Measurements from ENCODE around the gene MOBP. TPM values are rescaled to one million over a fixed set of nuclear protein-coding genes. Genes with fewer than 3 reads are reported as not detected.
"Not testable (repeated sequence)": the region's sequence is repeated elsewhere in the genome, so short reads cannot be mapped to it uniquely, and the experiment has no call there.

The MOBP gene
- total RNA-seq, 1 experiment from 2014 or later = not detected

DNA sequence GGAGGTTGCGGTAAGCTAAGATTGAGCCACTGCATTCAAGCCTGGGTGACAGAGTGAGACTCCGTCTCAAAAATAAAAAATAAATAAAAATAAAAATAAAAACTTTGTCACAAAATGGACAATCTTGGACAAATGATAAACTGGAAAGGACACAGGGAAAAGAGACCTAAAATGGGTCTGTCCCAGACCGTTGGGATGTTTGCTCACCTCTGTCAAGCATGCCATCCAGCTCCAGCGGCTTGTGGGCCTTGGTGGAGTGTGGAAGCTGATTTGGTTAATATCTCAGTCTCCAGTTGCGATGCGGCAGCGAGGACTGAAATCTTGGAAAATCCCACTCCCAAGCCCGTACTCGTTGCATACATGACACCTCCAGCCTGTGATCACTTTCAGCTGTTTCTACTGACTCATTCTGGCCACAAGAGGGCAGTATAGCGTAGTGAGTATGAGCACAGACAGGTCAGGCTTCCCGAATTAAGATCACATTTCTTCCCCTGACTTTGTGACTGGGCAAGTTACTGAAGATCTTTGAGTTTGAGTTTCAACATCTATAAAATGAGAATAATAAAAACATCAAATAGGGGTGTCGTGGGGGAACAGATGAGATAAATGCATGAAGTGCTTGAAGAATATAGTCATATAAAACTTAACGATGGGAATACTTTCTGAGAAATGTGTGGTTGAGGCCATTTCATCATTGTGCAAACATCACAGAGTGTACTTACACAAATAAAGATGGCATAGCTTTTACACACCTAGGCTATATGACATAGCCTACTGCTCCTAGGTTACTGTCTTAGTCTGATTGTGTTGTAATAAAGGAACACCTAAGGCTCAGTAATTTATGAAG, 19.6 kb upstream of the MOBP start:
- in situ Hi-C loops (cut with HindIII; ENCODE audit: low pct_unique_long_range_greater_than_20kb, low sequenced_read_pairs) = no loop called here
- DNase-seq (ENCODE audit: low read depth, low spot score) = peak; percentile 91

DNA sequence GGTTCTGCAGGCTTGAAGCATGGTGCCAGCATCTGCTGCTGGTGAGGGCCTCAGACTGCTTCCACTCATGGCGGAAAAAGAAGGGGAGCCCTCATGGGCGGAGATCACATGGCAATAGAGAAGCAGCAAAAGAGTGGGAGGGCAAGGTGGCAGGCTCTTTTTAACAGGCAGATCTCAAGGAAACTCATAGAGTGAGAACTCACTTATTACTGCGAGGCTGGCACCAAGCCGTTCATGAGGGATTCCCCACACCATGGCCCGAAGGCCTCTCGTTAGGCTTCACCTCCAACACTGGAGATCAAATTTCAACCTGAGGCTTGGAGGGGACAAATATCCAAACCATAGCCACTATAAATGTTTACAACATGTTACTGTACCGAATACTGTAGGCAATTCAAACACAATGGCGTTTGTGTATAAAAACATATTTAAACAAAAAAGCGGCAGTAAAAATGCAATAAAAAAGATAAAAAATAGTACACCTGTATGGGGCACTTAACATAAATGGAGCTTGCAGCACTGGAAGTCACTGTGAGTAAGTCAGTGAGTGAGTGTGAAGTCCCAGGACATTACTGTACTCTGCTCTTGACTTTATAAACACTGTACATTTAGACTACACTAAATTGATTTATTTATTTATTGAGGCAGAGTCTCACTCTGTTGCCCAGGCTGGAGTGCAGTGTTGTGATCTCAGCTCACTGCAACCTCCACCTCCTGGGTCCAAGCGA, 18.8 kb upstream of the MOBP start:
- in situ Hi-C loops (cut with HindIII; ENCODE audit: low pct_unique_long_range_greater_than_20kb, low sequenced_read_pairs) = no loop called here
- no peak for DNase-seq (ENCODE audit: low read depth, low spot score)

DNA sequence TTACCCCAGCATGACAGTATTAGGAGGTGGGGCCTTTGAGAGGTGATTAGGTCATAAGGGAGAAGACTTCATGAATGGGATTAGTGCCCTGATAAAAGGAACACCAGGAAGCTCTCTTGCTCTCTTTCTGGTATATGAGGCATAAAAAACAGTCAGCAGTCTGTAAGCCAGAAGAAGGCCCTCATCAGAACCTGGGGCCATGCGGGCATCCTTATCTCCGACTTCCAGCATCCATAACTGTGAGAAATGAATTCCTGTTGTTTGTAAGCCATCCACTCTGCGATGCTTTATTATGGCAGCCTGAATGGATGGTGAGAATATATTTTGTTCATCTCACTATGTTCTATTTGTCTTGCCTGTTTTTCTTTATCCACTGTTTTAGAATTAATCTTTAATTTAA, 17.7 kb upstream of the MOBP start:
- in situ Hi-C loops (cut with HindIII; ENCODE audit: low pct_unique_long_range_greater_than_20kb, low sequenced_read_pairs) = no loop called here
- no peak for DNase-seq (ENCODE audit: low read depth, low spot score)

DNA sequence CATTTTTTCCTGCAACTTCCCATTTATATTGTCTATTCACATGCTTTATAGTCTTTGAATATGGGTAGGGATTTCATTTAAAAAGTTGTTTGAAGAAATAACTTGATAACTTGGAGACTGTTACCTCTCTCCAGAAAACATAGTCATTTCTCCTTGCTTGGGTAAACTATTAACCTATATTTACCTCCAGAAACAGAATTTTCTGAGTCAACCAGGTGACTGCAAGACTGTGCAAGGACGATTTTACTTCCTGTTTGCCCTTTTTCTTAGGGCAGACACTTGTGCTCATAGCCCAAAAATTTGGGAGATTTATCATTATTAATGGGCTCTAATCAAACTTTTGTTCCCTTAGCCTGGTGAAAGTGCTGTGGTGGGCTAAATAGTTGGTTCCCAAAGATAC, 14.3 kb upstream of the MOBP start:
- DNase-seq (ENCODE audit: low read depth, low spot score) = no peak
- in situ Hi-C loops (cut with HindIII; ENCODE audit: low pct_unique_long_range_greater_than_20kb, low sequenced_read_pairs) = no loop called here

DNA sequence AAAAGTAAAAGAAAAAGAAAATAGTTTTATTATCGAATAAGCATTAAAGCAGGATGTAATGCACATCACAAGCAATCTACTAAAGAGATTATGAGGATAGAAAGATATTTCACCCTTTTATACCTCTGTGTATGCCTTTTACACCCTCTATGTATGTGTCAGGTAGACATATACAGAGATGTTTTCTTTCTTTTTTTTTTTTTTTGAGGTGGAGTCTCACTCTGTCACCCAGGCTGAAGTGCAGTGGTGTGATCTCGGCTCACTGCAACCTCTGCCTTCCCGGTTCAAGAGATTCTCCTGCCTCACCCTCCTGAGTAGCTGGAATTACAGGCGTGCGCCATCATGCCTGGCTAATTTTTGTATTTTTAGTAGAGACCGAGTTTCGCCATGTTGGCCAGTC, 13.6 kb upstream of the MOBP start:
- in situ Hi-C loops (cut with HindIII; ENCODE audit: low pct_unique_long_range_greater_than_20kb, low sequenced_read_pairs); DNase-seq (ENCODE audit: low read depth, low spot score): not testable (repeated sequence)

DNA sequence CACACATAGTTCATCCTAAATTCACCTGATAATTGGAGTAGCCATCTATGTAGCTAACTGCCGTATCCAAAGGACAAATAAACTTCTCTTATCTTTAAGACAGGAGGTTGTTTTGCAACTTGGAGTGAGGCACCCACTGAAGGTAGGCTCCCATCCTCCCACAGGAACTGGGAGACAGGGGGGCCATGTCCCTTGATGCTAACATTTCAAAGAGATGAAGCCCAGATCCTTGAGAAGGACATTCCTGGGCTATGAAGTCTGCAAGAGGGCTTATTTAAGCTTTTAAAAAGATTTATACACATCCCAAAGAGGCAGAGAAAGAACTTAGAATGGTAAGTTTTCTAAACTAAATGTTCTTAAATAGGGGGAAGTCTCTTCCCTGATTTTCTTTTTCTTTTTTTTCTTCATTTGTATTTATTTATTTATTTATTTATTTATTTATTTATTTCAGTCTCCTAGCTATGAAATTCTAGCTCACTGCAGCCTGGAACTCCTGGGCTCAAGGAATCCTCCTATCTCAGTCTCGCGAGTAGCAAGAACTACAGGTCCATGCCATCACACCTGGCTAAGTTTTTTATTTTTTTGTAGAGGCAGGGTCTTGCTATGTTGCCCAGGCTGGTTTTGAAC, 12.8 kb upstream of the MOBP start:
- in situ Hi-C loops (cut with HindIII; ENCODE audit: low pct_unique_long_range_greater_than_20kb, low sequenced_read_pairs) = no loop called here
- no peak for DNase-seq (ENCODE audit: low read depth, low spot score)

DNA sequence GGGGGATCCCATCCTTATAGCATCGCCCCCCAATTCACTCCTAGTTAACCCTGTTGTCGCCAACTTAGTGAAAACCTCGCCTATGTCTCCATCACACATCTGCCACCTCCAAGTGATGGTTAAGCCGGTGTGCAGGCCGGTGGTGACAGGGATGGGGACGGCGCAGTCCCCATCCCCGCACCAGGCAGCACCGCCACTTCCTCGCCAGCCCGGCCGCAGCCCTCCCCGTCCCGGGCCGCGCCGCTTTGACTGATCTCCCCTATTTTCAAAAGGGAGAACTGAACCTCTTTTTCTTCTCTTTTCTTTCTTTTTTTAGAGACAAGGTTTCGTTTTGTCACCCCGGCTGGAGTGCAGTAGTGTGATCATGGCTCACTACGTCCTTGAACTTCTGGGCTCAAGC, 11.3 kb upstream of the MOBP start:
- in situ Hi-C loops (cut with HindIII; ENCODE audit: low pct_unique_long_range_greater_than_20kb, low sequenced_read_pairs) = no loop called here
- DNase-seq (ENCODE audit: low read depth, low spot score) = no peak

DNA sequence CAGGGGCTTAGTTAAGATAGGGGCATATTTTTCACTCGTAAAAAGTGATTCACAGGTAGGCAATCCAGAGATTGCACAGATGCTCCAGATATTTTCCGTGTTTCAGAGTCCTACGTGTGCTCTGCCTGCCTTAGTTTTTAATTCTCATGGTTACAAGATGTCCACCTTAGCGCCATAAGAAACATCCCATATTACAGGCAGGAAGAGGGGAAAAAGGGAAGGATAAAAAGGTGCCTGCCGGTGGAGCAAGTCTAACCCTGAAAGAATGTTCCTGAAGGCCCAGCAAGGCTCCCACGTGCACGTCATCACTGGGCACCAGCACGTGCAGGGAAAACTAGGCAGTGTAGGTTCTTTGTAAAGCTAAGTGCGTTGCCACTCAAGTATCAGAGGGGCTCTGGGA, 10.1 kb upstream of the MOBP start:
- in situ Hi-C loops (cut with HindIII; ENCODE audit: low pct_unique_long_range_greater_than_20kb, low sequenced_read_pairs) = no loop called here
- no peak for DNase-seq (ENCODE audit: low read depth, low spot score)

DNA sequence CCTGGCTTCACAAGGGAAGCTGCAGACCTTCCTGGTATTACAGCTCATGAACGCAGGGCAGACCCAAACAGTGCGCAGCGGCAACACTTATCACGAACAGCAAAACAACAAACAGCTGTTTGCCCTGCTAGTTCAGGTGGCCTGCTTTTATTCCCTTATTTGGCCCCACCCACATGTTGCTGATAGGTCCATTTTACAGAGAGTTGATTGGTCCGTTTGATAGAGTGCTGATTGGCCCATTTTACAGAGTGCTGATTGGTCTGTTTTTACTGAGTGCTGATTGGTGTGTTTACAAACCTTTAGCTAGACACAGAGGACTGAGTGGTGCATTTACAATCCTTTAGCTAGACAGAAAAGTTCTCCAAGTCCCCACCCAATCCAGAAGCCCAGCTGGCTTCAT, 8.9 kb upstream of the MOBP start:
- in situ Hi-C loops (cut with HindIII; ENCODE audit: low pct_unique_long_range_greater_than_20kb, low sequenced_read_pairs) = not testable (repeated sequence)

DNA sequence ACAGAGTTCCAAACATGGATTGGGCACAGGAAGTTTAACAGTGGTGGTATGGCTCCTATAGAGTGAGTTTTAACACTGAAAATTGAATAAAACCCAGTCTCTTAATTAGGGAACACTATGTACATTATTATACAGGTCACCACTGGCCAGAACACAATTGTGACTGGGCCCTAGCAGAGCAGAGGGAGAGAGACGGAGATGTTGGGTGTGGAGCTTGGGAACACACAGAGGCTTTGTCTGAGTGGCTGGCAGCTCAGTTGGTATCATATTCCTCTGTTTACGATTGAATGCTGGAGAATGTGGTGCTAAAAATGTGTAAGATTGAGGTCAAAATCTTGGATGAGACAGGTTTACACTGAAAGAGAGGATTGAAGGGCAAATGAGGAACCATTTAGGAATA, 6.8 kb upstream of the MOBP start:
- DNase-seq (ENCODE audit: low read depth, low spot score) = peak; percentile 72
- in situ Hi-C loops (cut with HindIII; ENCODE audit: low pct_unique_long_range_greater_than_20kb, low sequenced_read_pairs) = no loop called here

More for the DNA sequence above, 8.9 kb upstream of the MOBP start:
- DNase-seq (ENCODE audit: low read depth, low spot score) = not testable (repeated sequence)

DNA sequence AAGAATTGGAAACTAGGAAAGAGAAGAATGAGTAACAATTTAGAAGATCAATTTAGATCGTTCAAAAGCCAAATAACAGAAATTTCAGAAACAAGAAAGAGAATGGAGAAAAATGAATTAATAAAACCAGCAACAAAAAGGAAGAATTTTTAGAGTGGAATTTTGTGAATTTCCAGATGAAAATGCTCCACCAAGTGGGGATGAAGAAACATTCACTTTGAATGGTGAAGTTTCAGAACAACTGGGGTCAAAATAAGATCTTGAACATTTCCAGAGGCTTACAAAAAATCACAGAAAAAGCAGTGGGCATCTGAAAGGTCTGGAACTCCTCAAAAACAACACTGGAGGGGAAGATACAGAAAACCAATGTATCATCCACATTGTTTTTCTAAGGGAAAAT, 4.2 kb upstream of the MOBP start:
- no peak for DNase-seq (ENCODE audit: low read depth, low spot score)
- in situ Hi-C loops (cut with HindIII; ENCODE audit: low pct_unique_long_range_greater_than_20kb, low sequenced_read_pairs) = no loop called here

DNA sequence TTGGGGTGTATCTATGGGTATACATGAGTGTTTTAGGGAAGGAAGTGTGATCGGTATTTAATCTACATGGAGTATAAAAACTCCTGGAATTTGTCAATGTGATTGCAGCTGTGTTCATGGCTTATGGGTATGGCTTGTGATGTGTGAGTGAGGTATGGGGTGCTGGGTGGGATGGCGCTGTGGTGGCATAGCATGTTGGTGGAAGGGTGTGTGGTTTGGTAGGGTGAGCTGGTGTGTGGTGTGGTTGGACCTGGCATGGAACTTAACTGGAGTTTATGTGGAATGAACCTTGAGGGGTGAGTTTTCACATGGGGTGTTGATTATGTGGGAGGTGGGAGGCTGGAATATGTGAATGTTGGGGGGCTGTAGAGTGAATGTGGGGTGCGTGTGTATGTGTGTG, 492 bp upstream of the MOBP start:
- DNase-seq (ENCODE audit: low read depth, low spot score) = no peak
- in situ Hi-C loops (cut with HindIII; ENCODE audit: low pct_unique_long_range_greater_than_20kb, low sequenced_read_pairs) = no loop called here

DNA sequence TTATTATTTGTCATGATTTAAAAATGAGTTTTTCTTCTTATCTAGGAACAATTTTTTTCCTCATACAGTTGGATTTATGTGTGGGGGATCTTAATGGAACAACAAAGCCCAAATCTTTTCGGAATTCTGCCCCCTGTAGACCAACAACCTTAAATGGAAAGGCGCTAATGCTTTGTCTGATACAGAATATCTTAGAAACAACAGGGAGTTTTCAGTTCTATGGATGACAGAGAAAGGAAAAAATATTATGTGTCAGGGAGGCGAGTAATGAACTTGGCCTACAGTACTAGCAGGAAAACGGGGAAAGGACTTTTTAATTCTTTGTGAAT, 592 bp downstream of the MOBP start:
- DNase-seq (ENCODE audit: low read depth, low spot score) = no peak
- in situ Hi-C loops (cut with HindIII; ENCODE audit: low pct_unique_long_range_greater_than_20kb, low sequenced_read_pairs) = no loop called here

DNA sequence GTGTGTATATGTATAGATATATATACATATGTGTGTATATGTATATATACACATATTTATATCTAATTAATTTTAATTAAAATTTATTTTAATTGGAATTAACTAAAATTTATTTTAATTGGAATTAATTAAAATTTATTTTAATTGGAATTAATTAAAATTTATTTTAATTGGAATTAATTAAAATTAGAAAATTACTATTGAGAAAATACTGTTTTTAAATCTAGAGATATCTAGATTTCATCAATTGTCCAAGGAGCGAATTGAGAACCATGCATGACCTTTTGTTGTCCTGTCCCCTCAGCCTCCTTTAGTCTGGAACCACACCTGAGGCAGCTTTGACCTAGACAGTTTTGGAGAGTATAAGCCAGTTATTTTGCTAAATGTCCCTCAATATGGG, 1.8 kb downstream of the MOBP start:
- in situ Hi-C loops (cut with HindIII; ENCODE audit: low pct_unique_long_range_greater_than_20kb, low sequenced_read_pairs) = no loop called here
- DNase-seq (ENCODE audit: low read depth, low spot score) = no peak

DNA sequence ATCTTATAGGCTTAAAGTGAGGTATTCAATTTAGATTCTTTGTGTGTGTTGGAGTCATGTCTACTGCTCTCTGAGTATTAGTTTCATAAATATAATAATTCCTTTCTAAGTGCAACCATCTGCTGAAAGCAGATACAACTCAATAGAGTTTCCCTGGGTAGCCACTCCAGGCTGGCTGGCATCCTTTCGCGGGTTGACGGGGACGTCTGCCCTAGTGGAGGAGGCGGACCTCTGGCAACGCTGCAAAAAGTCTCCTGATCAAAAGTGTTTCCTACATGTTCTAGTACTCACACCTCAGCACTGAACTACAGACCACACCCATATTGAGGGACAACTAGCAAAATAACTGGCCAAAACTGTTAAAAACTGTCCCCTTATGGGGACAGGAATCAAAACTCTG, 2.5 kb downstream of the MOBP start:
- in situ Hi-C loops (cut with HindIII; ENCODE audit: low pct_unique_long_range_greater_than_20kb, low sequenced_read_pairs) = no loop called here
- DNase-seq (ENCODE audit: low read depth, low spot score) = no peak

DNA sequence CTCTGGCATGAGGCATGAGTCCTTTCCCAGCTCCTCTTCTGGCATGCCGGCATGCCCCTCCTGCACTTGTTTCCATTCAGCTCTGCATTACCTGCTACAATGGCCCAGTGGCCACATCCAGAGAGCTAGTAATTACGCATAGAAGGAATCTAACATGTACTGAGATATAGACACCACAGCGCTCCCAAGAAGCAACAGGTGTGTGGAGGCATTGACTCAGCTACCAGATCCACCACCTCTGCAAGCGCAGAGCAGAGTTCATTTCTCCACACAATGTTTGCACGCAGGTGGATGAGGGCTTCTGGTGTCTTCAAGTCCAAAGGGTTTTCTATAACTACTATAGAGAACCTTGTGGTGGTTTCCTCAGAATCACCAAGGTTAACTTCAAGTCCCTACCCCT, 4.2 kb downstream of the MOBP start:
- DNase-seq (ENCODE audit: low read depth, low spot score) = no peak
- in situ Hi-C loops (cut with HindIII; ENCODE audit: low pct_unique_long_range_greater_than_20kb, low sequenced_read_pairs) = no loop called here

DNA sequence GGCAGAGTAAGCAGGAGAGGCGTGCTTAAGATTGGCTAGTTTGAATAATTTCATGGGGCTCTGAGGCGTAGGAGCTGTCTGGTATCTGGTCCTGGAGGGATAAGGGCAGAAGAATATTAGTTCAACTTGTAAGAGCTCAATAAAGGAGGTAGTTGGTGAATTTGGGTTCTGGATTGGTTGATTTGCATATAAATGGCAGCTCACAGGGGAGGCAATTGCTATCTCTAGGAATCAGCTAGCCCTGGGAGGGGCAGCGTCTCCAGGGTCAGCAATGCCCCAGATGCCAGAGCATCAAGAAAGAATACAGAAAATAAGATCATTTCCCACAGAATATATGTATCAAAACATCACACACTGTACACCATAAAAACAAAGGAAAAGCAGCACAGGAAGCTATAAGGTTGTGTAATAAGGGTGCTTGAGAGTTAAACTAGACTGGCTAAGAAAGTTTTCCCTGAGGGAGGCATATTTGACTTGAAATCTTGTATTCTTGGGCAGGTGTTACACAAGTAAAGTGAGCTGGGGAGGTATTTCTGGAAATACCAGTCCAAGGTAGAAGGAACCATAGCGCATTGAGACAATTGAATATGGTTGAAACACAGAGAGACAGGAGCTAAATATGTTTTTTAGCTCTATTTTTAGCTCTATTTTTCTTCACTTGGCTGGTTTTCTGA, 6.1 kb downstream of the MOBP start:
- in situ Hi-C loops (cut with HindIII; ENCODE audit: low pct_unique_long_range_greater_than_20kb, low sequenced_read_pairs) = no loop called here
- DNase-seq (ENCODE audit: low read depth, low spot score) = no peak

DNA sequence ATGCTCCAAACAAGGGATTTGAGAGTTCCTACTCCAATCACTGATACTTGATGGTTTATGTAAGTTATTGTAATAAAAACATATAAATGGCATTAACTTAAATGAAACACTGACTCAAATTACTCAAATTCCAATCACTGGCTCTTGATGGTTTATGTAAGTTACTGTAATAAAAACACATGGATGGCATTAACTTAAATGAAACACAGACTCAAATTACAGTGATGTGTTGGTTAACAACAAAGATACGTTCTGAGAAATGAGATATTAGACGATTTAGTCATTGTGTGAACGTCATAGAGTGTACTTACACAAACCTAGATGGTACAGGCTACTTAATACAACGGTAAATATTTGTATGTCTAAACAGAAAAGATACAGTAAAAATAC, 6.6 kb downstream of the MOBP start:
- in situ Hi-C loops (cut with HindIII; ENCODE audit: low pct_unique_long_range_greater_than_20kb, low sequenced_read_pairs) = no loop called here
- no peak for DNase-seq (ENCODE audit: low read depth, low spot score)
